Left cardiac atrium (tissue), 4 donors: ENCODE data around the gene MRPL36. TPM values are rescaled to one million over a fixed set of nuclear protein-coding genes. Genes with fewer than 3 reads are reported as not detected.
A peak's percentile ranks its signal among the peaks of the same experiment; 100 is the strongest.

Source experiments
- ATAC-seq, 2 donors: fragments of 200-7000 bp; cut with Tn5 transposase; one replicate each; pipeline ENCODE4 v1.9.1; 2020; ENCODE audit warnings: mild to moderate bottlenecking in 2 of 2, moderate library complexity in 2 of 2
- DNase-seq: peaks from one replicate; pipeline ENCODE4 v3.0.0-alpha.2; 2020
- intact Hi-C, 2 donors: fragments of 100-400 bp; cut with DNase I; formaldehyde crosslinking; loops; one replicate each; pipeline versions ENCODE4 v1.14.1 to v1.15.1; 2022 to 2023
- total RNA-seq, 2 donors: library from RNA; stranded (reverse); fragmentation: NEBNext Ultra II Directional; extraction: Animal tissue kit (Norgen Biotek cat#: 25700); gene quantifications; one replicate each; pipeline ENCODE4 v1.2.1, GENCODE V29; 2021
- donor health status: DM: no; HTN: yes; CAD: no.
- donor health status: DM: no; HTN: yes; CAD: no; lungs with severe emphysema.
- donor health status: DM: yes; HTN: yes; CAD: no.
- donor health status: Dilated cardiomyopathy.

The MRPL36 gene
- total RNA-seq, 2 donors from 2014 or later, result 47.3 to 50.9 TPM

- intact Hi-C loops, result no loop called here
- ATAC-seq, result no peak
These were observed 12.8 kb downstream of the MRPL36 start for GRCh38 chr5:1786621-1787471.

DNA sequence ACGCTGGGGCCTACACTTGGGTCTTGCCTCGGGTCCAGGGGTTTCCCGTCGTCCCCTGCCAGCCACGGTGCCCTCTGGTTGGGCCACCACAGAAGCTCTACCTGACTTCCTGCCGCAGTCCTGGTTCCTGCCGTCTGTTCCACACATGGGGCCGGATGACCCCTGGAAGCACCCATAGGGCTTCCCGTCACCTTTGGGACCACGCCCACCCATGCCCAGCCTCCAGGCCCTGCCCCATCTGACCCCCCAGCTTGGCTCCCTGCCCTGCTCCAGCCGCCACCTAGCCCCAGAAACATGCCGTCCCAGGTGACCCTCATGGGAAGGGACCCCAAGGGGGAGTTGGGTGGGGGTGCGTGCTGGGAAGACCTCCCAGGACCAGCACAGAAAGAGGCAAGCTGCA lies 13.7 kb downstream of the MRPL36 start:
- intact Hi-C loops, result no loop called here
- ATAC-seq (no peak), DNase-seq (no peak)

More at GRCh38 chr5:1786621-1787471, 12.8 kb downstream of the MRPL36 start:
- DNase-seq, result no peak

DNA sequence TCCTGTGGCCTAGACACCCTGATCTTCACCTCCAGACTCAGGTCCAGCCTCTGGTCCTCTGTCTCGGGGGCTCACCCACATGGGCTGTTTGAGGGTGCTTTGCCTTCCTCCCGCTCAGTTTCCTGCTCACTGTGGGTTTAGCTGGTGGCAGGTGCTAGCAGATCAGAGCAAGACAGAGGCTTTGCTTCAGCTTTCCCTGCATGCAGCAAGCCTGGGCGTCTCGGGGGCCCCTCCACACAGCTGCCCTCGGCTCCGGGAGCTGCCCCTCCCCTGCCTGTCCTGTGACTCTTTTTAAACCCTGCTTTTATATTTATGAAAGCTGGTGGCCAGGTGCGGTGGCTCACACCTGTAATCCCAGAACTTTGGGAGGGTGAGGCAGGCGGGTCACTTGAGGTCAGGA lies 14.6 kb downstream of the MRPL36 start:
- intact Hi-C loops, result no loop called here
- no peak for ATAC-seq
- no peak for DNase-seq

- ATAC-seq (no peak), DNase-seq (no peak)
- intact Hi-C loops, result no loop called here
These were observed 15.2 kb downstream of the MRPL36 start for GRCh38 chr5:1784197-1785050.

DNA sequence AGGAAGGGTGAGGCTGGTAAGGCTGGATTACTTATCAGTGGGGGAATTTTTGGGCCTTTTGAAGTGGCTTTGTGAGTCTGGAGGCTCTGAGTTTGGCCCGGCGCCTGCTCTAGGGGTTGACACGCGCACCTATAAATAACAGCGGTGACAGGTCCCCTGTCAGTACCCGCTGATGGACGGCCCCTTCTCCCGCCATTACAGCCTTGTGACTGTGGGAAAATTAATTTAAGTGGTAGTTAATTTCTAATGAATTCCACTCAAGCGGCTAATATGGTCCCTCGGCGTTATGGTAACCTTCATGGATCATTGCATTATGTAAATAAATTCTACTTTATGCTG lies 16.5 kb downstream of the MRPL36 start:
- DNase-seq, result no peak
- intact Hi-C loops, result no loop called here

DNA sequence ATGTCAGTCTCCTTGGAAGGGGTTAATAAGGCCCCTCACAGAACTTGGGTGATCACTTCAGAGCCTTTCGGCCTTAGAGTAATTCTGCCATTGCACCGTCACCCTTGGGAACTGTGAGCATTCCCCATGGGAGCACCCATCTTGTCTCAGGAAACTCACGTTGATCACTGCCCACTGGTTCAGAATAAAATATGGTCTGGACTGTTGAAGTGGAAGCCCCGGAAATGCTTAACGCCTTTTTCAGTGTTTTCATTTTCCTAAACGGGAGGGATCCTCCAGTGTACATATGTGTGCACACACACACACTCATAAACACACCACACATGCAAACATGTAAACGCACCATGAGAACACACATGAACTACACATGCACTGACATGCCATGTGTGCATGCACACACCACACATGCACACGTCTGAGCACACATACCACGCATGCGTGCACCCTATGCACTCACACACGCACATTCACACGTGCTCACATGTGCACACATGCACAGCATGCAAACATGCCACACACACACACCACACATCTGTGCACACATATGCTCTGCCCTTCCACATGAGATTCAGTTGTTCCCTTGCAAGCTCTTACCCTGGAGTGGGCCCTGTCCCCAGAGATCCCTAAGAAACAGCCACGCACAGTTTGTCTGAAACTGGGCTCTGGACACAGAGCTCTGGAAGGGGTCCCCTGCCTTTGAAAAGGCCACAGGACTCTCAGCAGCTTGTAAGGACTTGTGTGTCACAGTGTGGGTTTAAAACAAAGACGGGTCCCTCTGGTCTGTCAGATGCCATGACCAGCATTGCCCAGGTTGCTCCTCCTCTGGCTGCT lies 17.0 kb downstream of the MRPL36 start:
- DNase-seq, result no peak

More for the DNA sequence above, 16.5 kb downstream of the MRPL36 start:
- ATAC-seq, result peak in 1 of 2 donors; percentile 52

GRCh38 chr5:1781726-1782384 lies 17.8 kb downstream of the MRPL36 start:
- DNase-seq (no peak), ATAC-seq (no peak)
- intact Hi-C loops, result no loop called here

More for the DNA sequence above, 17.0 kb downstream of the MRPL36 start:
- no peak for ATAC-seq
- intact Hi-C loops, result no loop called here

DNA sequence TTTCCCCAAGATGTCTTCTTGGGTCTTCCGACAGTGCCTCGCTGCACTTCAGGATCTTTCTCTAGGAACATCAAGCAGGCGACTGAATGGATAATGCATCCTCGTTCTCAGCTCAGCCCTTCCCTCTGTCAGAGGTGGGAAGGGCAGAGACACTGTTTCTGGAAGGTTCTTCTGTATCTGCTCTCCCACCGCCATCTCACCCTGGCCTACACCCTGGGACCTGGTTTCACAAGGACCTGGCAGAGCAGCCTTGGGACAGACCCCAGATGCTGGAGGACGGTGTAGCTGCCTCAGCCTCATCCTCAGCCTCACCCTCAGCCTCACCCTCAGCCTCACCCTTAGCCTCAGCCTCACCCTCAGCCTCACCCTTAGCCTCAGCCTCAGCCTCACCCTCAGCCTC lies 18.5 kb downstream of the MRPL36 start:
- no peak for ATAC-seq
- no peak for DNase-seq
- intact Hi-C loops, result no loop called here

DNA sequence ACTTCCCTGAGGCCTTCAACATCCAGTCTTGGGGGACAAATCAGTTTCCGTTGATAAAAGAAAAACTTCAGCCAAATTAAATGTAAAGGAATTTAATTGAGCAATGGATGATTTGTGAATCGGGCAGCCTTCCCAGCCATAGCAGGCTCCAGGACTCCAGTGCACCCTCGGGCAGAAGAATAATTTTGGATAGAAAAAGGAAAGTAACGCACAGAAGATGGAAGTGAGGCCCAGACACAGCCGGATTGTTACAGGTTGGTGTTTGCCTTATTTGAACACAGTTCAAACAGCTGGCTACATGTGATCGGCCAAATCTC lies 19.1 kb downstream of the MRPL36 start:
- intact Hi-C loops, result no loop called here
- DNase-seq, result no peak
- ATAC-seq, result no peak

GRCh38 chr5:1779782-1780613 lies 19.6 kb downstream of the MRPL36 start:
- DNase-seq (no peak), ATAC-seq (no peak)
- intact Hi-C loops, result loop anchor here in 1 of 2 donors (10.0 kb wide), 1 partner anchor 245 kb away; no protein-coding TSS in a partner anchor

DNA sequence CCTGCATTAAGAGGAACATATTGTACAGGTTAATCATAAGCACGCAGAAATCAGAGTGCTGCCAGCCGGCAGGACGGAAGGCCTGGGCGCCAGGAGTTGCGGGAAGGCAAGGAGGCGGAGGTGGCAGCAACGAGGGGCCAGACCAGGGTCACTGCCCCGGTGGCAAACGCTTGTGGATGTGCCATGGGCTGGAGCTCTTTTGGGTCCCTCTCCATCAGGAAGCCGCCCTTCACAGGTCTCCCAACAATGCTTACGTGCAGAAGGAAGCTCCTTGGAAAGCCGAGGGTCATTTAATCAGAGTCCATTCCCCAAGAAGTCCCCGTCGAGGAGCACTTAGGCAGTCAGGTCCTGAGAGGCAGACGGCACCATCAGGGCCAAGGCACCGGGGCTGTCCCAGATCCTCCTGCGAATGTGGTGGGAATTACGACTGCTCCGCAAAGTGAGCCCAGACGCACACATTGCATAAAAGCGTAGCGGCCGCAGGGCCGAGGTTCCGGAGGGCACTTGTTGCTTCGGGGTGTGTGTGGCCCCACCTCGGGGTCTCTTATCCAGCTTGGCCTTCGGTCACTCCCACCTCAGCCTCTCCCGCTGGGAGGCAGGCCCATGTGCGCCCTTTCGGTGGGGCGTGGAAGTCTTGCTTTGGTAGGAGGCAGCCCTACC lies 20.5 kb downstream of the MRPL36 start:
- intact Hi-C loops, result loop anchor here in 1 of 2 donors (10.0 kb wide), 1 partner anchor 246 kb away; no protein-coding TSS in a partner anchor
- DNase-seq (no peak), ATAC-seq (no peak)

DNA sequence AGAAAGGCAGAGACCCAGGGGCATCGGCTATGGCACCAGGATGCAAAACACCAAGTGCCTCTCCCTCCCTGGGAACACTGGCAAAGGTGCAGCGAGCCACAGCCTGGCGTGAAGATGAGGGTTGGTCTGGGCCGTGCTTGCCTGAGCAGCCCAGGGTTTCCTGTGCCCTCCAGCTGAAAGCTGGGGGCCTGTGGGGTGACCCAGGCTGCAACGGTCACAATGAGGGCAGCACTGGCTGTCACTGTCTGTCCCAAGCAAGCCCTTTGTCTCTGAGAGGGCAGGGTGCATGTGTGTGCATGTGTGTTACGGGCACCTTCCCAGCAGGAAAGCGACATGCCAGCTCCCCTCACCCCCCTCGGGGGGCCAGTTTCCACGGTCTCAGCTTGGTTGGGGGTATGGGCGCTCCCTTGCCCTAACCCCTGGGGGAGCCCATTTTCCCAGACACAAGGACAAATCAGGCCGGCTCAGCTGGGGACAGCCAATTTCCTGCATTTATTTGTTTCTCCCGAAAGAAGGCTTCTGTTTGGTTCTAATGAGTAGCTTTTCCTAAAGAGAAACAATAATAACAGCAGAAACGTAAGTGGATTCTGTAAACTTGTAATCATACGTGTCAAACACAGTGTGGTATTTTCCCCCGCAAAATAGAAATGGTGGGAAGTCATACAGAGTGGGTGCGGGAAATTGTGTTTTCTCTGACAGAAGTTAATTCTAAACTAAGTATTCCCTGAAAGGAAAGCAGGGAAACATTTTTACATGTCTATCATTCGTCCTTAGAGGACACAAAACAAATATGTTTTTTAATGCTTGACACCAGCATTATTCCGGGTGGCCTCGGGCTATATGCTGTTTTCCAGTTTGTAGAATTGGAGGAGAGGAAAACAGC lies 21.3 kb downstream of the MRPL36 start:
- ATAC-seq (no peak), DNase-seq (no peak)
- intact Hi-C loops, result loop anchor here in 1 of 2 donors (10.0 kb wide), 1 partner anchor 246 kb away; no protein-coding TSS in a partner anchor

DNA sequence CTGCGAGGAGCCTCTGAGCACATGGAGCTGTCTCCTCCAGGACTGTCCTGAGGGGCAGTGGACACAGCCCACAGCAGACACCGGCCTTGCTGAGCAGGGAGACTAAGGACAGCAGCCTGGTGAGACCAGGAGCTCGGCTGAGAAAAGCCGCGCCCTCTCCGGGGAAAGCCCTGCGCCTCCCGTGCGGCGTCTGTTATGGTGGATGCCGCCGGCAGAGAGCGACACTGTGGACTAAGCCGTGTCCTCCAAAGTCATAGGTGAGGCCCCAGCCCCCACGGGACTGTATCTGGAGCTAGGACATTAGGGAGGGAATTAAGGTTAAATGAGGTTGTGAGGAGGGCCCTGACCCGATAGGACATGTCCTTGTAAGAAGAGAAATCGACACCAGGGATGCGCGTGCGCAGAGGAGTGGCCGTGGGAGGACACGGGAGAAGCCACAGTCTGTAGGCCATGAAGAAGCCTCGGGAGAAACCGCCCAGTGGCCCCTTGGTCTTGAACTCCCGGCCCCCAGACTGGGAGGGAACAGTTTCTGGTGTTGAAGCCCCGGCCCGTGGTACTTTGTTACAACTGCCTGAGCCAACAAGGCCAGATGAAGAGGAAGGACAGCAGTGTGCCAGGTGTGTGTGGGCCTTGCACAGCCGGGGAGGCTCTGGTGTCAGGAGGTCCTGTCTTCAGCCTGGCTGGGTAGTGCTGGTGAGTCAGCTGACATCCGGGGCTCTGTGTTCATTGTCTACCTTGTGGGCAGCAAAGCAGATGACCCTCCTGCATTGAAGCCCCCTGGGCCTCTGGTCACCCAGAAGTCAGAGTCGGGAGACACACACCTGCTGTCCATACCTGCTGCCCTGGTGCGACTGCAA lies 22.1 kb downstream of the MRPL36 start:
- ATAC-seq, result no peak
- DNase-seq, result no peak
- intact Hi-C loops, result loop anchor here in 1 of 2 donors (10.0 kb wide), 1 partner anchor 247 kb away; no protein-coding TSS in a partner anchor

DNA sequence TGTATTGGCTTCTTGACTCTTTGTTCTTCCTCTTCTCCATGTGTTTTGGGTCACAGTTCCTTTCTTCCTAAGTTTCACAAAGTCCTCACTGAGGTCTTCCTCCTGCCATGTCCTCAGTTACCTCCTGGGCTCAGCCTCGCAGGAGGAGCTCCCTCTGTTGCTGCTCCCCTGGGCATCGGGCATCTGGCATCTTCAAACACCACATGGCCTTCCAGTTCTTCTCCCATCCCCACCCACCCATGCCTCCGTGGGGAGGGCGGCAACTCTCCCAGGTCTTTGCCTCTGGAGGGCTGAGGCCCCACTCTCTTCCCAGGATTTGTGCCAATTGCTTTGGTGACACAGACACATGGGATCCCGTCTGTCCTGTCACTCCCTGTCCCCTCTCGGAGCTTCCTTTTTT lies 22.8 kb downstream of the MRPL36 start:
- no peak for DNase-seq
- intact Hi-C loops, result loop anchor here in 1 of 2 donors (10.0 kb wide), 1 partner anchor 248 kb away; no protein-coding TSS in a partner anchor
- no peak for ATAC-seq

- ATAC-seq (no peak), DNase-seq (no peak)
- intact Hi-C loops, result loop anchor here in 1 of 2 donors (10.0 kb wide), 1 partner anchor 252 kb away; no protein-coding TSS in a partner anchor
These were observed 27.0 kb downstream of the MRPL36 start for GRCh38 chr5:1772634-1773033.
